ENCODE results near the gene CDV3. TPM values are rescaled to one million over a fixed set of nuclear protein-coding genes. Genes with fewer than 3 reads are reported as not detected.

The CDV3 gene
- polyA plus RNA-seq, 6 donors from 2014 or later = 29.6 to 50.0 (median 38.7) TPM

DNA sequence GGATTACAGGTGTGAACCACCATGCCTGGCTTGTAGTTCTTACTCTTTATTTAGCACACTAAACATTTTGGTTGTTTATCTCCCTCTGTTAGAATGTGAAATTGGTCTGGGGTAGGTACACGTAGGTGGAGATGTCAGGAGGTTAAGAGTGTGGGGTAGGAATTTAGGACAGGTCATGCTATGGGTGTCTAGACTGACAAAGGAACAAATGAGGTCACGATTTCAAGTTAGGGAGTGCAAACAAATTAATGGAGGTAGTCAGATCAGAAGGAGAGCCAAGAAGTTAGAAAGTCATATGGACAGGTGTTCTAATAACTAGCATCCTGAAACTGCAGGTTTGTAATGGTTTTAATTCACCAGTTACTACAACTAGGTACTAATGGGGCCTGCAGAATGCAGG lies 19.8 kb downstream of the CDV3 start:
- Mint-ChIP-seq H3K27ac (peak overlapping the region in 1 of 6 donors; percentile 23), H3K4me3 (no peak overlapping the region), H3K36me3 (peaks cover 5 to 14% of the 10 kb centered on the region in 2 donors), H3K27me3 (no peaks in the 10 kb centered on the region), H3K9me3 (no peaks in the 10 kb centered on the region), H3K4me1 (peaks cover 0 to 19% (median 13%) of the 10 kb centered on the region in 3 donors)
- no peak for DNase-seq
- no peak for ATAC-seq (ENCODE audit: low read depth in 2 of 2)

DNA sequence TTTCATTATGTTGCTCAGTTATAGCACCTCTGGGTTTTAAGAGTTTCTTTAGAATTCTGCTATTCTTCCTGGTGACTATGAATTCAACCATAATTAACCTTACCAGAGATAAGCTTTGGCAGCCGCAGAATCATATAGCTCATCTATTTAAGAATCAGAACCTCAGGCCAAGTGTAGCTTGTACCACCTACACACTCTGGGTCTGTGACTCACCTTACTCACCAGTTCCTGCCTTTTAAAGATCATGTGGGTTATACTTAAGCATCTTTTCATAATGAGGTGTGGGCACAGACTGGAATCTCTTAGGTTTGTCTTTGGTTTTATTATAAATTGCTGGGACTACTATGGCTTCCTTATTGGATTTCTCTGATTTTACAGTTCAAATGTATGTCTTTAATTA lies 21.9 kb downstream of the CDV3 start:
- no peaks in the 10 kb centered on the region for H3K27me3 Mint-ChIP-seq
- no peaks in the 10 kb centered on the region for H3K36me3 Mint-ChIP-seq
- H3K9me3 Mint-ChIP-seq = no peaks in the 10 kb centered on the region
- H3K27ac Mint-ChIP-seq = peak overlapping the region in 1 of 6 donors; percentile 12
- ATAC-seq (ENCODE audit: low read depth in 2 of 2) (no peak), DNase-seq (no peak)
- peaks cover 0 to 9% (median 6%) of the 10 kb centered on the region in 3 donors for H3K4me1 Mint-ChIP-seq
- no peak overlapping the region for H3K4me3 Mint-ChIP-seq

DNA sequence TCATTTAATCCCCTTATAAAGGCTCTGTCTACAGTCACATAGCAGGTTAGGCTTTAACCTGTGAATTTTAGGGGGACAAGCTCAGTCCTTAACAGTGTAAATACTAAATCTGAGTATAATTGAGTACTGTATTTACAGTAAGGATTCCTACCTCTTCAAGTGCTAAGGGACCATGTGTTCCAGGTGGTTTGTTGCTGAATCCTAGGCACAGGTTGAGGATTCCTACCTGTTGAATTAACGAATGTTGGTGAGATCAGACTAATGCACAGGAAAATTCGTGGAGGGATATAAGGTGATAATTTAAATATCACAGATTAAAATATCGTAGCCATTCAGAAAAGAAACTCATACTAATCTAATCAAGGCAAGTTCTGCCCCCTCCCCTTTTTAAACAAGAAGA lies 24.9 kb downstream of the CDV3 start:
- H3K27ac Mint-ChIP-seq = peak overlapping the region in 1 of 6 donors; percentile 45
- no peak overlapping the region for H3K4me3 Mint-ChIP-seq

DNA sequence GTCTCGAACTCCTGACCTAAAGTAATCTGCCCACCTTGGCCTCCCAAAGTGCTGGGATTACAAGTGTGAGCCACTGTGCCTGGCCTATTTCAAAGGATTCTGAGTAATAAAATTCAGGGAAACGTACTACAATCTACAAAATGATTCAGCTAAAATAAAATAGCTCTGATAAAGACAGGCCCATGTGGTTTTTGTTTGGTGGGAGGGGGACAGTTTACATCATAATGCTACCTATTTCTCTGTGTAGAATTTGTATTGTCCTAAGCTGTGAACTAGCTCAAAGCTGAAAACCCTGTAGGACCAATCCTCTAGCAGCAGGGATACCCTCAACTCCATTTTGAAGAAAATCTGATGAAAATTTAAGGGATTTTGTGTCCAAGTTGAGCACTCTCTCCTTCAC lies 25.8 kb downstream of the CDV3 start:
- DNase-seq = no peak
- Mint-ChIP-seq H3K4me1 (peaks cover 0 to 4% (median 0%) of the 10 kb centered on the region in 3 donors), H3K36me3 (peaks cover 0 to 6% of the 10 kb centered on the region in 2 donors), H3K27ac (peak overlapping the region in 1 of 6 donors; percentile 24), H3K9me3 (no peaks in the 10 kb centered on the region), H3K27me3 (no peaks in the 10 kb centered on the region), H3K4me3 (no peak overlapping the region)
- ATAC-seq (ENCODE audit: low read depth in 2 of 2) = no peak

More for the DNA sequence above, 24.9 kb downstream of the CDV3 start:
- DNase-seq (no peak), ATAC-seq (ENCODE audit: low read depth in 2 of 2) (no peak)
- Mint-ChIP-seq H3K27me3 (no peaks in the 10 kb centered on the region), H3K9me3 (no peaks in the 10 kb centered on the region), H3K36me3 (peaks cover 0 to 4% of the 10 kb centered on the region in 2 donors), H3K4me1 (peaks cover 0 to 4% (median under 1%) of the 10 kb centered on the region in 3 donors)

DNA sequence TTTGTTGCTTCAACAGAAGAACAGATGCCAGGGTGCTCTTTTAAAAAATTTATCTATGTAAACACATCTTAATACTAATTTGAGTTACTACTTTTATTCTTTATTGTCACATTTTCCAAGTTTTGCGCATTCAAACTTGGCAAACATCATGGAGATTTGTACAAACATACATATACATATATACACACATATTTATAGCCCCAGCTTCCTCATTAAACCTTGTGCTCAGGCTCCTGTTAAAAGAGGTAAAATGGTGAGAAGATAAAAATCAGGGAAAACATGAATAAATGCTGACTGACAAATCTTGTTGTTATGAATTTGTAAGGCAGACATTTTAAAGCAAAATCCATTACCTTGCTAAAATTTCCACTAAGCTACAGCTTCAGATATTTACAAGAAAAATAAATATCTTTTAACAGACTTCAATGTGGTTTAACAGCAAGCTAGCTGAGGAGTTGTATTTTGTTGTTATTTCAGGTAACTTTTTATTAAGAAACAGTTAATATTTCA lies 27.1 kb downstream of the CDV3 start:
- no peaks in the 10 kb centered on the region for H3K27me3 Mint-ChIP-seq
- no peak for ATAC-seq (ENCODE audit: low read depth in 2 of 2)
- no peak overlapping the region for H3K27ac Mint-ChIP-seq
- peaks cover 0 to 4% (median 0%) of the 10 kb centered on the region in 3 donors for H3K4me1 Mint-ChIP-seq
- H3K9me3 Mint-ChIP-seq = no peaks in the 10 kb centered on the region
- no peak for DNase-seq
- no peak overlapping the region for H3K4me3 Mint-ChIP-seq
- peaks cover 0 to 6% of the 10 kb centered on the region in 2 donors for H3K36me3 Mint-ChIP-seq

DNA sequence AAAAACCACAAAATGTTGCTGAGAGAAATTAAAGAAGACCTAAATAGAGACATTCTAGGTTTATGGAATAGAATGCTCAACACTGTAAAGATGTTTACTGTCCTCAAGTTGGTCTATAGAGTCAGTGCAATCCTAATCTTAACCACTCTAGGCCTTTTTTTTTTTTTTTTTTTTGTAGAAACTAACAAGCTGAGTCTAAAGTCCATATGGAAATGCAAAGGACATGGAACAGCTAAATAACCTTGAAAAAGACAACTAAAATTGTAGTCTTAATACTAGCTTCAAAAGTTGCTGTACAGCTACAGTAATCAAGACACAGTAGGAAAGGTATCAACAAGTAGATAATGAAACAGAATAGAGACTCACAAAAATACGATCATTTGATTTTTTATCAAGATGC lies 32.9 kb downstream of the CDV3 start:
- Mint-ChIP-seq H3K27ac (no peak overlapping the region), H3K9me3 (no peaks in the 10 kb centered on the region), H3K4me3 (no peak overlapping the region), H3K27me3 (no peaks in the 10 kb centered on the region), H3K4me1 (peaks cover 0 to 4% (median 0%) of the 10 kb centered on the region in 3 donors), H3K36me3 (peaks cover 16 to 45% of the 10 kb centered on the region in 2 donors)
- DNase-seq (no peak), ATAC-seq (ENCODE audit: low read depth in 2 of 2) (no peak)

DNA sequence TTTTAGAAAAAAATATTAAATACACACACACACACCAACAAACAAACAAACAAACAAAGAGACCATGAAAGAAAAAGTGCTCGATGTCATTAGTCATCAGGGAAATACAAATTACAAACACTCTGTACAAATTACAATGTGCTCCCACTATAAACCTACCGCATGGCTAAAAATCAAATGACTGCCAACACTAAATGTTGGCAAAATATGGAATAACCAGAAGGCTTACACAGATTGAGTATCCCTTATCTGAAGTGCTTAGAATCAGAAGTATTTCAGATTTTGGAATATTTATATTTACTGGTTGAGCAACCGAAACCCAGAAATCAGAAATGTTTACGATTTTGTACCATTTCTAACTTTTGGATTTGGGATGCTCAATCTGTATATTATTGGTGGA lies 33.4 kb downstream of the CDV3 start:
- Mint-ChIP-seq H3K4me3 (no peak overlapping the region), H3K4me1 (peaks cover 0 to 4% (median 0%) of the 10 kb centered on the region in 3 donors), H3K27ac (no peak overlapping the region), H3K36me3 (peaks cover 16 to 45% of the 10 kb centered on the region in 2 donors), H3K27me3 (no peaks in the 10 kb centered on the region), H3K9me3 (no peaks in the 10 kb centered on the region)
- no peak for DNase-seq
- ATAC-seq (ENCODE audit: low read depth in 2 of 2) = no peak

DNA sequence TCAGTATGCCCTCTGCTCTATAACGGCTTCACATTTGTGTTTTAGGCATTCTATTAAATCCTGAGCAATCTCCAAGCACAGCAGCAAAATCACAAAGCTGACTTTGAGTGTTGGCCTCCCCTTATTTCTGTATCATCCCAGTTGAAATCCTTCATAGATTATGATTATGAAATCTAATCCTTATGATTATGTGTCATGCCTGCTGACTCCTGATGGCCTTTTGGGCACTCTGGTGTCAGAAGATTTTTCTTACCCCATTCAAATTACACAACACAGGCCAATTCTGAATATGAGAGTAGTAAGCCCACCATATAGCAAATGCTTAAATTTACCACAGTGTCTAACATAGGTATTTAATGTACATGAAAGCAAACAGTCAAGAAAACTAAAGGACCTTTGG lies 34.3 kb downstream of the CDV3 start:
- peaks cover 16 to 45% of the 10 kb centered on the region in 2 donors for H3K36me3 Mint-ChIP-seq
- H3K4me3 Mint-ChIP-seq = no peak overlapping the region
- DNase-seq (no peak), ATAC-seq (ENCODE audit: low read depth in 2 of 2) (no peak)
- H3K4me1 Mint-ChIP-seq = peaks cover 0 to 4% (median 0%) of the 10 kb centered on the region in 3 donors
- no peaks in the 10 kb centered on the region for H3K27me3 Mint-ChIP-seq
- no peaks in the 10 kb centered on the region for H3K9me3 Mint-ChIP-seq
- H3K27ac Mint-ChIP-seq = no peak overlapping the region

DNA sequence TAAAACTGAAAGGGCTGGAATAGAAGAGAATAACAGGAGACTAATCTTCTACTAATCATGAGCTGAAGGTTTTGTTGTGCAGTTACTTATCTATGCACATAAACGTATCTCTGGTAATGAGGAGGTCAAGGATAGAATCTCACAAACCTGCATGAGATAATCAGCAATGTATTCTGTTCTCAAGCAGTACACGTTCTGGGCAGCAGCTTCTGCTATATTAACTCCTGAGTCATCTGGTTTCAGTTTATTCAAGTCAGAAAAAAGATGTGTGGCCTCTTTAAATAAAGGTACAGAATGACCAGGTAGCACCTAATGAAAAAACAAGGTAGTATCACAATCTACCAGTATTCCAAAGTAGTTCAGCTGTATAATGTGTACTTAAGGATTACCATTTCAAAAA lies 34.9 kb downstream of the CDV3 start:
- ATAC-seq (ENCODE audit: low read depth in 2 of 2) (no peak), DNase-seq (no peak)
- Mint-ChIP-seq H3K27me3 (no peaks in the 10 kb centered on the region), H3K27ac (no peak overlapping the region), H3K4me3 (no peak overlapping the region), H3K9me3 (no peaks in the 10 kb centered on the region), H3K36me3 (peaks cover 21 to 44% of the 10 kb centered on the region in 2 donors), H3K4me1 (no peaks in the 10 kb centered on the region)

DNA sequence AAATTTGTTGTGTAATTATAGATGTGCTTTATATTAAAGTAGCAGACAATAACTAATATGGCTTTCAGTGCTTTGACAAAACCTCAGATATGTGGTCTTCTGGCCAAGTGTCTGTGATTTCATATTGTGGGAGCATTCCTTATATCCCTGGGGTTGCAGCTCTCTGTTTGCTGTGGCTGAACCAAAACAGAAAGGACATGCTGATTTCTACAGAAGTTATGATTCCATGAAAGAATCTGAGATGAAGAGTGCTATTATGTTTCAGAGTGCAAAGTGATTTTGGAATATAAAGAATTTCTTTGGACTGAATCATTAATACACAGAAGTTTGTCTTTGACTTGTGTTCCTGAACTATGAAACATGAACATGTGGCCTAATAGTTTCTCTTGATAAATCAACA lies 36.5 kb downstream of the CDV3 start:
- DNase-seq = no peak
- H3K27me3 Mint-ChIP-seq = no peaks in the 10 kb centered on the region
- no peaks in the 10 kb centered on the region for H3K4me1 Mint-ChIP-seq
- H3K9me3 Mint-ChIP-seq = no peaks in the 10 kb centered on the region
- H3K4me3 Mint-ChIP-seq = no peak overlapping the region
- no peak overlapping the region for H3K27ac Mint-ChIP-seq
- H3K36me3 Mint-ChIP-seq = peaks cover 24 to 44% of the 10 kb centered on the region in 2 donors
- ATAC-seq (ENCODE audit: low read depth in 2 of 2) = no peak

DNA sequence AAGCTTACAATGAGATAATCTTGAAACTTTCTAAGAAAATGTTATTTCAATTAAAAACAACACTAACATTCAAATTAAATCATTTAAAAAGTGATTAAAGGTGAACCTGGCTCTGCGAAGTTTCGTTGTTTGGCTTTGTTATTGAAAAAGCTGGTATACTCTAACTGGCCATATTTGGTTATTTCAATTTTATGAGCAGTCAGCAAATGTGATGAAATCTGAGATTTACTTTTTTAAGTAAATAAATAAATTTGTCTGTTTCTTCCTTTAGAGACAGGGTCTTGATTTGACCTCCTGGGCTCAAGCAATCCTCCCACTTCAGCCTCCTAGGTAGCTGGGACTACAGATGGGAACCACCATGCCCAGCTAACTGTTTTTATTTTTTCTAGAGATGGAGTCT lies 38.0 kb downstream of the CDV3 start:
- Mint-ChIP-seq H3K36me3 (peaks cover 24 to 46% of the 10 kb centered on the region in 2 donors), H3K27ac (no peak overlapping the region), H3K27me3 (no peaks in the 10 kb centered on the region), H3K4me1 (no peaks in the 10 kb centered on the region), H3K4me3 (no peak overlapping the region), H3K9me3 (no peaks in the 10 kb centered on the region)
- ATAC-seq (ENCODE audit: low read depth in 2 of 2) (no peak), DNase-seq (no peak)

DNA sequence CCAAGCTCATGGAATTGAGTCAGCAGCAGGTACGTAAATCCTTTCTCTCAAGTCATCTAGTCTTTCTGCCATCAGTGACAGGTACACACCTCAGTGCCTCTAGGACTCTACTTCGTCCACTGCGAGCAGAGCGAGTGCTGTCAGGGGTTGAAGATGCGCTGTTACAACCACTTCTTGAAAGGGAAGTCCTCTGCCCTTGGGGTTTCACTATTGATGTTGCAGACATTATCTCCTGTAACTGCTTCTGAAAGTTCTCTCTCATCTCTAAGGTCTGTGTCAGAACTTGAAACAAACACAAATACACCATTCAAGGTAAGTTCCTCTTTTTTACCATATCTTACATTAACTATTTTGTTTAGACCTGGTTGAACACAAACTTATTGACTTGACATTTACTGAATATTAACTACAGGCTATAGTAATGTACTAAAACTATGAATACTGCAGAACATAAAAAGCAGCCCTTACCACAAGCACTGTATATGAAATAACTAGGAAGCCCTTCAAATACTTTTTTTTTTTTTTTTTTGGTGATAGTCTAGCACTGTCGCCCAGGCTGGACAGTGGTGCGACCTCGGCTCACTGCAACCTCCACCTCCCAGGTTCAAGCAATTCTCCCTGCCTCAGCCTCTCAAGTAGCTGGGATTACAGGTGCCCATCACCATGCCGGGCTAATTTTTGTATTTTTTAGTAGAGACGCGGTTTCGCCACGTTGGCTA lies 46.7 kb downstream of the CDV3 start:
- Mint-ChIP-seq H3K36me3 (peaks cover 21 to 27% of the 10 kb centered on the region in 2 donors), H3K9me3 (no peaks in the 10 kb centered on the region), H3K4me3 (no peak overlapping the region), H3K27me3 (no peaks in the 10 kb centered on the region), H3K4me1 (peaks cover 12 to 14% (median 14%) of the 10 kb centered on the region in 3 donors), H3K27ac (peak overlapping the region; percentile 3 to 89 (median 76))
- DNase-seq = peak; percentile 46
- peak; percentile 98 to 99 for ATAC-seq (ENCODE audit: low read depth in 2 of 2)

DNA sequence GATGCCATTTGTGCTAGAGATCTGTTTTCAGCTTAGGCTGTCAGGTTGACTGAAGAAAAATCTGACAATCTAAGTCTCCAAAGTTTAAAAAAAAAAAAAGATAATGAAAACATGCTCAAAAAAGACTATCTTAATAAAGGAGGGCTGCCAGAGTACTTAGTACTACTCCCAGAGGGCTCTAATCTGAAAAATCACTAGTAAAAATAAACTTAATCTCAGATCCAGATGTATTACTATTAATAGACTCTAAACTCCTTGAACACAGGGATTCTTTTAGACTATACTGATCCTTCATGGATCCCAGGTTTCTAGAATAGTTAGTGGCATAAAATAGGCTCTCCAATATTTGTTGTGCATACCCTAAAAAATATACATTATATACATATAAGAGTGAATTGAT lies 54.3 kb downstream of the CDV3 start:
- no peaks in the 10 kb centered on the region for H3K9me3 Mint-ChIP-seq
- no peak for ATAC-seq (ENCODE audit: low read depth in 2 of 2)
- no peaks in the 10 kb centered on the region for H3K27me3 Mint-ChIP-seq
- peaks cover 19 to 22% of the 10 kb centered on the region in 2 donors for H3K36me3 Mint-ChIP-seq
- H3K4me1 Mint-ChIP-seq = no peaks in the 10 kb centered on the region
- DNase-seq = no peak
- H3K4me3 Mint-ChIP-seq = no peak overlapping the region
- no peak overlapping the region for H3K27ac Mint-ChIP-seq

DNA sequence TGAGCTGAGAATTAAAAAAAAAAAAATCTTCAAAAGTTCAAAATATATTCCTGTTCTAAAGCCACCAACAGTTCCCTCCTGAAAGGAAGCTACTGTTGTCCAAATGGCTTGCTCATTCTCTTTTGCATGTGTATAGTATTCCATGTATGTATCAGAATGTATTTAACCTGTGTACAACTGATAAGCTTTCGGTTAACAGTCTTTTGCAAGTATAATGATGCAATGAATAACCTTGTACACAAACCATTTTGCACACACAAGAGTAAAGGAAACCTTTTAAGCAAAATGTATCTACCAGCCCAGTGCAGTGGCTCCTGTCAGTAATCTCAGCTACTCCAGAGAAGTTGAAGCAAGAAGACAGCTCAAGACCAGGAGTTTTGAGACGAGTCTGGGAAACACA lies 55.7 kb downstream of the CDV3 start:
- no peak overlapping the region for H3K4me3 Mint-ChIP-seq
- H3K27ac Mint-ChIP-seq = no peak overlapping the region
- peaks cover 0 to 4% (median 0%) of the 10 kb centered on the region in 3 donors for H3K4me1 Mint-ChIP-seq
- H3K27me3 Mint-ChIP-seq = no peaks in the 10 kb centered on the region
- no peak for DNase-seq
- peaks cover 24 to 33% of the 10 kb centered on the region in 2 donors for H3K36me3 Mint-ChIP-seq
- ATAC-seq (ENCODE audit: low read depth in 2 of 2) = no peak
- H3K9me3 Mint-ChIP-seq = no peaks in the 10 kb centered on the region

Measured in naive B cell (primary cell).